ENCODE measurements around the gene HIGD1C. TPM values are rescaled to one million over a fixed set of nuclear protein-coding genes. Genes with fewer than 3 reads are reported as not detected.

HIGD1C gene
- total RNA-seq, 1 donor from 2014 or later, result not detected

DNA sequence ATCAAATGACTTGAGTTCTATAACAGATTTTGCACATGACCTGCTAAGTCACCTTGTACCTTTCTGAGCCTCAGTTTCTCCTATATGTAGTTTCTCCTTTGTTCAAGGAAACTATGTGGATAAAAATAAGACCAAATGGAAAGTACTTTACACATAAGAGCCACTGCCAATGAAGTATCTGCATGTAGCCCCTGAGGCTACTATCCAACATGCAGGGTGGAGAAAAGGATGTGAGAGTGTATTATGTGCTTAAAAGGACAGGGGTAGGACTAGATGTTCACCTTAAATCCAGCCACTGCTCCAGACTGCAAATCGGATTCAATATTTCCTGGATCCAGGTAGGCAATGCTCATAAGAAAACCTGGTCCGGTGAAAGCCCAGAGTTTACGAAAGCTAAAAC is 52.7 kb downstream of the HIGD1C start:
- TF ChIP-seq CTCF (IDR thresholded peaks at IDR 0.05; ENCODE audit: borderline replicate concordance), result no peak
- Histone ChIP-seq H3K27me3 (ENCODE audit: low read depth) (no peaks in the 10 kb centered on the region), H3K36me3 (peaks cover 78% of the 10 kb centered on the region), H3K9me3 (replicated peaks) (no peaks in the 10 kb centered on the region), H3K4me3 (no peak overlapping the region), H3K4me1 (peaks cover 4% of the 10 kb centered on the region), H3K27ac (replicated peaks) (no peak overlapping the region)
- intact Hi-C loops (cut with micrococcal nuclease), result no loop called here
- no peak for DNase-seq

DNA sequence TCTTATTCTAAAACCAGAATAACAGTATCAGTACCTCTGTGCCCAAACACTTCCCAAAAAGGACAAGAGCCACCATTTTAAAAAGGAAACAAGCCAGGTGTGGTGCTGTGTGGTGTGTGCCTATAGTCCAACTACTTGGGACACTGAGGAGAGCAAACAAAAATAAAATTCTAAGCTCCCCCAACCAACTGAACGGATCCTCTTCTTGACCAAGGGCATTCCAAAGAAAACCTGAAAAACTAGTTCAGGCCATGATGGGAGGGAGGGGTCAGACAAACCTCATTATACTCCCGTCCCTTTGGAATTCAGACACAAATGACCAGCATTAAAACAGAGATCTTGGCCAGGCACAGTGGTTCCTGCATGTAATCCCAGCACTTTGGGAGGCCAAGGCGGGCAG is 53.3 kb downstream of the HIGD1C start:
- Histone ChIP-seq H3K4me3 (no peak overlapping the region), H3K27ac (replicated peaks) (no peak overlapping the region), H3K9me3 (replicated peaks) (no peaks in the 10 kb centered on the region), H3K4me1 (peaks cover 4% of the 10 kb centered on the region), H3K36me3 (peaks cover 71% of the 10 kb centered on the region), H3K27me3 (ENCODE audit: low read depth) (no peaks in the 10 kb centered on the region)
- no peak for DNase-seq
- no peak for TF ChIP-seq CTCF (IDR thresholded peaks at IDR 0.05; ENCODE audit: borderline replicate concordance)
- intact Hi-C loops (cut with micrococcal nuclease), result no loop called here

DNA sequence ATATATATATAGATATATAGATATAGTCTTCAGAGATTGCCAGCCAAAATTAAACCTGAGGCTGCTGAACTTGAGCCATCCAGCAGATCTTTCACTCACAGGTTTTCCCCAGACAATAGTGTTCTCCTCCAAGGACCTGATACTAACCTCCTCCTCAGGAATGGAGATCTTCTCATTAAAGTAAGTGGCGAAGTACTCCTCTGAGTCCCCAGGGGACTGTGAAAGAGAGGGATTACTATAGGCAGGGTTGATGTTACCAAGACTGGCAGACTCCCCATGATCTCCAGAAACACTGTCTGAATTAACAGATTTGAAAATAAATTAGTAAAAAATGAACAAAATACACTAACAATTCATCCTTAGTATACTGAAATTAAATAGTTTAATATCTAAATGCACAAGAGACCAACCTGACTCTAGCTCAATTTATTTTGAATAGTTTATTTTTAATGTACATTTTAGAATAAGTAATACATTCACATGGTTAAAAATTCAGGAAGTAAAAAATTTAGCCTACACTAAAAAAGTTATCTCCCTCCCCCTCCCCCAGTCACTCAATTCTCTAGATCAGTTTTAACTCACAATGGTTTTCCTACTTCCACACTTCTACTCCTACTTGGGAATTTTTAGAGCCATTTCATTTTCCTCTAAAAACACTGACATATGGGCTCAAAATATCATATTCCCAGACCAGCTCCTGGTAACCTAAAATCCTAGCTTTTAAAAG is 56.1 kb downstream of the HIGD1C start:
- DNase-seq, result no peak
- intact Hi-C loops (cut with micrococcal nuclease), result no loop called here
- Histone ChIP-seq H3K9me3 (replicated peaks) (no peaks in the 10 kb centered on the region), H3K36me3 (peaks cover 45% of the 10 kb centered on the region), H3K4me1 (peaks cover 24% of the 10 kb centered on the region), H3K27me3 (ENCODE audit: low read depth) (no peaks in the 10 kb centered on the region), H3K4me3 (peak overlapping the region; percentile 55), H3K27ac (replicated peaks) (peak overlapping the region; percentile 75)
- no peak for TF ChIP-seq CTCF (IDR thresholded peaks at IDR 0.05; ENCODE audit: borderline replicate concordance)

DNA sequence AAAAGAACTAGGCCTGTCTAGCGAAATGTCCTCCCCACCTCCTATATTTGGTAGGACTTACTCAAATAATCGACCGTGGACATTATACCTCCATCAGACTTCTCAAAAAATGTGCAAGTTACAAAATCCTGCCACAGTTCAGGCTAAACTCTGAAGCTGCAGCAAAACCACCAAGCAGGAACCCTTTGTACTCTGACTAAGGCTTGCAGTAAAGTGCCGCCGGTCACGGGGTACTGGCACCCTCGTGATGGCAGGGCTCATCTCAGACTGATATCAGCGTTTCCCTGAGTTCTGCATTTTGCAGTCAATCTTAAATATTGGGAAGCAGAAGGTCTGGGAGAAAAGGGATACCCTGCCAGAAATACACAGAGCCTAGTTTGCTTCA is 56.7 kb downstream of the HIGD1C start:
- Histone ChIP-seq H3K27me3 (ENCODE audit: low read depth) (no peaks in the 10 kb centered on the region), H3K4me1 (peaks cover 27% of the 10 kb centered on the region), H3K4me3 (peak overlapping the region; percentile 55)

GRCh38 chr12:51011955-51012354 is 59.6 kb downstream of the HIGD1C start:
- intact Hi-C loops (cut with micrococcal nuclease), result no loop called here
- DNase-seq, result no peak
- no peak overlapping the region for H3K27ac ChIP-seq (replicated peaks)
- no peaks in the 10 kb centered on the region for H3K9me3 ChIP-seq (replicated peaks)
- peaks cover 14% of the 10 kb centered on the region for H3K36me3 ChIP-seq
- no peak for TF ChIP-seq CTCF (IDR thresholded peaks at IDR 0.05; ENCODE audit: borderline replicate concordance)
- H3K27me3 ChIP-seq (ENCODE audit: low read depth), result no peaks in the 10 kb centered on the region
- no peak overlapping the region for H3K4me3 ChIP-seq
- peaks cover 27% of the 10 kb centered on the region for H3K4me1 ChIP-seq

More for the DNA sequence above, 56.7 kb downstream of the HIGD1C start:
- peak; percentile 66 for DNase-seq
- H3K27ac ChIP-seq (replicated peaks), result peak overlapping the region; percentile 75
- no peaks in the 10 kb centered on the region for H3K9me3 ChIP-seq (replicated peaks)
- intact Hi-C loops (cut with micrococcal nuclease), result no loop called here
- no peak for TF ChIP-seq CTCF (IDR thresholded peaks at IDR 0.05; ENCODE audit: borderline replicate concordance)
- H3K36me3 ChIP-seq, result peaks cover 40% of the 10 kb centered on the region
